Activated CD4-positive, alpha-beta T cell treated with anti-CD3 and anti-CD28 coated beads, Interleukin-2, Interleukin-6, amounts not matched to agents 100 ng/mL and 50 ng/mL, durations not matched to agents 16 hours and 8 hours (primary cell): Measurements from ENCODE around the gene SLC25A45.

ENCODE experiments used
- DNase-seq: peaks from one replicate; pipeline ENCODE4 v3.0.0-alpha.2; 2020

SLC25A45 gene

GRCh38 chr11:65386307-65387140, 4.1 kb upstream of the SLC25A45 start, which contains the start of gene FRMD8:
Gene FRMD8 (plus strand): TSS chr11:65386637. CDS start chr11:65387037, 400 bp downstream.
- peak; percentile 89 for DNase-seq

GRCh38 chr11:65384301-65384889, 1.9 kb upstream of the SLC25A45 start:
- peak; percentile 19 for DNase-seq

DNA sequence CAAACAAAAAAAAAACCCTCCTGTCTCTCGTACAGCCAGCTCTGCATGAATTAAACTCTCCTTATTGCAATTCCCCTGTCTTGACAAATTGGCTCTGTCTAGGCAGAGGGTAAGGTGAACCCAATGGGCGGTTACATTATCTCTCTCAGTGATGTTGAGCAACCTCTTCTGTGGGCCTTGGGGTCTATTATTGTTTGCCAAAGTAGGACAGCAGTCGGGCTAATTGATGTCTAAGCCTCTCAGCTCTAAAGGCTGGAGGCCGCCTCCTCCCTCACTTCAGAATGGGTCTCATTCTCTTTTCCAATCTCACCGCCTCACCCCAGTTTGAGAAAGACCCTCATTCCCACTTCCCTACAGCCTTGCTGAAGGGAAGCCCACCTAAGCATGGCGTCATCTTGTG, 1.3 kb upstream of the SLC25A45 start:
- DNase-seq: no peak

DNA sequence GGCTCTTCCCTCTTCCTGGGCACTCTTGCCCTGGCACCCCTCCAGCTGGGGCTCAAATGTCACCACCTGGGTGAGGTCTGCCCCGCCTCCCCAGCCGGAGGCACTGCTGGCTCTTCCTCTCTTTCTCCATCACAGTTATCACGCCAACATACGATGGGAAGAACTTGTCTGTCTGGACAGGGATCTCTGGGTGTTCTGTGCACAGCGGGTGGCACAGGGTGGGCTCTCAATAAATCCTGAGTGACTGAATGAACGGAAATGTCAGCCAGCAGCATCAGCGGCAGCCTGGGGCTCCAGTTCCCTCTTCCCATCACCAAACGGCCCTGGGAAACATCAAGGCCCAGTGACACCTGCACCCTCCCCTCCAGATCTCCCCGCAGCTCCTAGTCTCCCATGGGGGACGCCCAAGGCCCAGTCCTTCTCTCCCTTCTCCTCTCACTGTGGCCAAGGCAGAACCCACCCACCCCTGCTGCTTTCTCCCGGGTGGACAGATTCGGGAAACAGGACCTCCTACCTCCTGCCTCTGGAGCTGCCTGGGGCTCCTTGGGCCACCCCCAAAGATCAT, 440 bp upstream of the SLC25A45 start:
- no peak for DNase-seq

GRCh38 chr11:65381716-65382032, 772 bp downstream of the SLC25A45 start:
- peak; percentile 71 for DNase-seq

- DNase-seq: no peak
Measured at GRCh38 chr11:65380460-65381119, 1.9 kb downstream of the SLC25A45 start.

- no peak for DNase-seq
Measured at GRCh38 chr11:65379698-65380459, 2.6 kb downstream of the SLC25A45 start.

DNA sequence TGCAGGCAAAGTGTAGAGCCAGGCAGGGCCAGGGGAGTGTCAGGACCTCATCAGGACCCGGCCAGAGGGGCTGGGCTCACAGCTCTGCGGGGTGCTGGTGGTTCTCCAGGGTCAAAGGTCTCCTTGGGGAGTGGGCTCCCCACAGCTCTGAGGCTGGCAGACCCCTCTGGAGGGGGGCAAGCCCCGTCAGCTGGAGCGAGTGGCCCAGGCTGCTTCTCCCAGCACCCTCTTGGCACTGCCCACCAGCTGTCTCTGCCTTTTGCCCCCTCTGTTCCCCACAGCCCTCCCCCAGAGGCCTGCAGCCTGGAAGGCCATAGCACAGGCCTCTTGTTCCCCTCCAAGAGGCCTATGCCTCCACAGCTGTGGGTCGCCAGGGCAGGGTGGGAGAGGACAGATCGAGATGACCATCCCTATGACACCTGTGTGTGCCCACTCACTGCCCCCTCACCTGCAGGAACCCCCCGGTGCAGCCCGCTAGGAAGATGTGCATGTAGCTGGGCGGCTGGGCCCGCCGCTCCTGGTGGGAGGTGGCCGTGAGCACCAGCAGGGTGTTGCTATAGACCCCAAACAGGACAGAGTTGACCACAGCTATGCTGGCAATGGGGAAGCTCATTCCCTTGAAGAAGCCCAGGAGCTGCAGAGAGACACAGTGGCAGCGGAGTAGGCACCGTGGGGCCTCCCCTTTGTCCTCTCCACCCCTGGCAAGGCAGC, 3.4 kb downstream of the SLC25A45 start:
- DNase-seq: no peak

- DNase-seq: no peak
Measured at GRCh38 chr11:65378208-65378927, 4.1 kb downstream of the SLC25A45 start.

- DNase-seq: no peak
Measured at GRCh38 chr11:65377777-65378176, 4.7 kb downstream of the SLC25A45 start.

- DNase-seq: no peak
Measured at GRCh38 chr11:65377036-65377435, 5.4 kb downstream of the SLC25A45 start.

GRCh38 chr11:65376138-65376713, 6.2 kb downstream of the SLC25A45 start:
- no peak for DNase-seq

DNA sequence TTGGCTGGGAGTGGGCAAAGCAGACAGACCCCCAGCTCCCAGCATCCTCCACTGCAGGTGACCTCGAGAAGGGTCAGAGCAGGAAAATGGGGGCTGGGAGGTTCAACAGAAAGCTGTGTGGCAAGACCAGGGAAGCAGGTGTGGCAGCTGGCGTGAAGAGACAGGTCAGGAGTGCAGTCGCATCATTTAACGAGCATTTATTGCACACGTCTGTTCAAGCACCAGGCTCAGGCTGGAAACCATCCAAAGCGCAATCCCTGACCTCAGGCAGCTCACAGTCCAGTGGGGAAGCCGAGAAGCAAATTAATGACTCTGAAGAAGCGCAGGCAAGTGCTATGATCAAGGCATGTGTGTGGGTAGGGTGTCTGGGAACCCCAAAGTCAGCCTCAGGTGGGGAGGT, 7.4 kb downstream of the SLC25A45 start:
- no peak for DNase-seq

DNA sequence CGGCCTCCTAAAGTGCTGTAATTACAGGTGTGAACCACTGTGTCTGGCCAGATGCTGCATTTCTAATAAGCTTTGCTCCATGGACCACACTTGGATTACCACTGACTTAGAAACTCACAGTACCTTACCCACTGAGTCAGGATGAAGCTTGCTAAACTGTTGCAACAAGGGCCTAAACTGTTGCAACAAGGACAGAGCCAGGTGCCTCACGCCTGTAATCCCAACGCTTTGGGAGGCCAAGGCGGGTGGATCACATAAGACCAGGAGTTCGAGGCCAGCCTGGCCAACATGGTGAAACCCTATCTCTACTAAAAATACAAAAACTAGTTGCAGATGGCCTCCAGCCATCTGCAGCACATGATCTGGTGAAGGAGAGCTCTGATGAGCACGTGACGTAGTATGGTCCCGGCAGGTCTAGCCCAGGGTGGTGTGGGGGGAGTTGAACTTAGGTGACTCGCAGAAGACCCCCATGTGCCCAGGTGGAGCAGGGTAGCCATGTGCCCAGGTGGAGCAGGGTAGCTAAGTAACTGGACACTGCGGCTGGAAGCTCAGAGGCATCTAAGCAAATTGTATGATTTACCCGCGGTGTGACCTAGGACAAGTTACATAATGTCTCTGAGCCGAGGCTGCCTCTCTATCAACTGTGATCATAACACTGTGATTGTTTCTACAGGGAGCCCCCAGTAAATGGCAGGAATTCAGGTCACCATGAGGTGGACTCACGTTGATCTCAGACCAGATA, 8.4 kb downstream of the SLC25A45 start:
- no peak for DNase-seq

DNA sequence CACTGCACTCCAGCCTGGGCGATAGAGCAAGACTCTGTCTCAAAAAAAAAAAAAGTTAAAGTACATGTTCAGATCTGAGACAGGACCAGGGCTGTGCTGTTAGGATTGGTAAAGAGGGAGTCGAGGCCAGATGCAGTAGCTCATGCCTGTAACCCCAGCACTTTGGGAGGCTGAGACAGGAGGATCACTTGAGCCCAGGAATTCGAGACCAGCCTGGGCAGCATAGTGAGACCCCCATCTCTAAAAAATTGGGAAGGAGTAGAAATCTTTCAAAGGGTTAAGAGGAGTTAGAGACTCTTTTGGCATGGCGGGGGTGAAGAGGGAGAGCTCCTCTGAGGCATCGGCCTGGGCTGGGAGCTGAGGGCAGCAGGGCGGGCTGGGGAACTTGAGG, 11.8 kb downstream of the SLC25A45 start:
- no peak for DNase-seq

- DNase-seq: peak; percentile 69
Measured at GRCh38 chr11:65366340-65366773, 16.1 kb downstream of the SLC25A45 start.

- DNase-seq: no peak
Measured at GRCh38 chr11:65363770-65364169, 18.7 kb downstream of the SLC25A45 start.

DNA sequence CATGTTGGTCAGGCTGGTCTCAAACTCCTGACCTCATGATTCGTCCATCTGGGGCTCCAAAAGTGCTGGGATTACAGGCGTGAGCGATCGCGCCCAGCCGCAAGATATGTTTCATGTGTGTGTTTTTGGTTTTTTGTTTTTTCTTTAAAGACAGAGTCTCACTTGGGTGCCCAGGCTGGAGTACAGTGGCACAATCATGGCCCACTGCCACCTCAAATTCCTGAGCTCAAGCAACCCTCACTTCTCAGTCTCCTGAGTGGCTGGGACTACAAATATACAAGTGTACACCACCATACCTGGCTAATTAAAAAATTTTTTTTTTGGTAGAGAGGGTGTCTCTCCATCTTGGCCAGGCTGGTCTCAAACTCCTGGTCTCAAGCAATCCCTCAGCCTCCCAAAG, 19.5 kb downstream of the SLC25A45 start:
- DNase-seq: no peak

DNA sequence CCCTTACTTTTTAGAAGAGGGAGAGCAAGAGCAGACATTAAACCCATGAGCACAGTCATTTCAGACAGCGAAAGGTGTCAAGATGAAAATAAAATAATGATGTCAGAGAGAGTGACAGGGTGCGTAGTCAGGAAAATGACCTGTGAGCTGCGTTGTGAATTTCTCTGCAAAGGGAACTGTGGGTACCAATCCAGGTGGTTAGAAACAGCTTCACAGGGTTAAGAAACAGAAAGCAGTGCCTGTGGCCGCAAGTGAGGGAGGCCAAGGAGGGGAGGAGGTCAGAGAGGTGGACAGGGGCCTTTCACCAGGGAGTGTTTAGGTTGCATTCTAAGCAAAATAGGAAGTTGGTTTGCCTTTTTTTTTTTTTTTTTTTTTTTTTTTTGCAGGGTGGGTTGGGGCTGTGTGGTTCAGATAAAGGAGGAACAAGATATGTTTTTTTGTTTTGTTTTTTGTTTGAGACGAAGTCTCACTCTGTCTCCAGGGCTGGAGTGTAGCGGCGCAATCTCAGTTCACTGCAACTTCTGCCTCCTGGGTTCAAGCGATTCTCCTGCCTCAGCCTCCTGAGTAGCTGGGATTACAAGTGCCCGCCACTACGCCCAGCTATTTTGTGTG, 20.0 kb downstream of the SLC25A45 start:
- DNase-seq: peak; percentile 45

DNA sequence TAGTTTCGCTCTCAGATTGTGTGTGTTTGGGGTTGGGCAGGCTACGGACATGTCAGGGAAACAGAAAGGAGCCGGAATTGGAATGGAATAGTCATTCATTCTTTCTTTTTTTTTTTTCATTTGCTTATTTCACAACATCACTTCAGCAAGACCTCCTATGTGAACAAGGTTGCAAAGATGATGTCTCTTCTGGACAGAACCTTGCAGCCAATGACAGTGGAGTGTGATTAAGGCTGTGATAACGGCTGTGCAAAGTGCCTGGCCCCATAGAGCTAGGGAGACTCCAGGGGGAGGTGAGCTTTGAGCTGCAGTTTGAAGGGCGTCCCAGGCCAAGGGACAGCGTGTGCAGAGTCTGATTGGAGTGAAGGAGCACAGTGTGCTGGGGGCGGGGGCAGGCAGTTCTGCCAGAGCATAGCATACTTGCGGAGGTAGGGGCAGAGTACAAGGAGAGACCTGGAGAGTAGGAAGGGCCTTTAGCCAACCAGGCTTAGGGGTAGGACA, 24.5 kb downstream of the SLC25A45 start:
- DNase-seq: no peak
